ENCODE results near the gene IRF1. TPM values are rescaled to one million over a fixed set of nuclear protein-coding genes. Genes with fewer than 3 reads are reported as not detected.

Gene IRF1
- polyA plus RNA-seq, 3 donors = 125 to 363 (median 129) TPM

DNA sequence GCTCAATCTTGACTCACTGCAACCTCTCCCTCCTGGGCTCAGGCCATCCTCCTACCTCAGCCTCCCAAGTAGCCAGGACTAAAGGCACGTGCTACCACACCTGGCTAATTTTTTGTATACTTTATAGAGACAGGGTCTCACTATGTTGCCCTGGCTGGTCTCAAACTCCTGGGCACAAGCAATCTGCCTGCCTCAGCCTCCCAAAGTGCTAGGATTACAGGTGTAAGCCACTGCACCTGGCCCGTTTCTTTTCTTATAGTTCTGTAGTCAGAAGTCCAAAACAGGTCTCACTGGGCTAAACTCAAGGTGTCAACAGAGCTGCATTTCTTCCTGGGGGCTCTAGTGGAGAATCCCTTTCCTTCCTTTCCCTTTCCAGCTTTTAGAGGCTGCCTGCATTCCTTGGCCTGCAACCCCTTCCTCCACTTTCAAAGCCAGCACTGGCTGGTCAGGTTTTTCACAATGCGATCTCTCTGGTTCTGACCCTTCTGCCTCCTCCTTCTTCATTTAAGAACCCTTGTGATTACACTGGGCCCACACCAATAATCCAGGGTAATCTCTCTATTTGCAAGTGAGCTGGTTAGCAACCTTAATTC is 16.3 kb downstream of the IRF1 start:
- intact Hi-C loops (cut with micrococcal nuclease) = no loop called here
- Mint-ChIP-seq H3K36me3 (peaks cover 46 to 52% of the 10 kb centered on the region in 2 donors), H3K27me3 (ENCODE audit: low read depth in 3 of 3) (peaks cover 0 to 5% (median 3%) of the 10 kb centered on the region in 3 donors), H3K4me1 (peaks cover 63% of the 10 kb centered on the region), H3K4me3 (no peak overlapping the region), H3K9me3 (peaks cover 0 to 9% (median 4%) of the 10 kb centered on the region in 7 donors), H3K27ac (peak overlapping the region in 4 of 7 donors; percentile 15 to 77 (median 38))
- 89% methylated on average over 3 of the region's 3 CpGs for WGBS (ENCODE audit: insufficient coverage)
- no peaks in the 10 kb centered on the region for H3K36me3 ChIP-seq (replicated peaks in 1 of 2; ENCODE audit: control insufficient read depth in 1 of 2, insufficient read depth in 2 of 2, low read length in 2 of 2)
- no peaks in the 10 kb centered on the region for H3K27me3 ChIP-seq (ENCODE audit: control insufficient read depth in 2 of 2, insufficient read depth in 2 of 2, low read length in 2 of 2)
- DNase-seq = no peak
- peaks cover 6% of the 10 kb centered on the region for H3K79me2 ChIP-seq (ENCODE audit: insufficient read depth, low read length)
- peaks cover 34 to 63% of the 10 kb centered on the region in 2 donors for H3K4me1 ChIP-seq (ENCODE audit: control insufficient read depth in 1 of 2, insufficient read depth in 2 of 2, low read length in 2 of 2)
- no peak overlapping the region for H3K27ac ChIP-seq (ENCODE audit: low read depth in 1 of 2, low read length in 2 of 2)
- H3K4me3 ChIP-seq (replicated peaks in 1 of 3; ENCODE audit: low read depth in 2 of 3, low read length in 3 of 3) = no peak overlapping the region
- peaks cover 4% of the 10 kb centered on the region in 2 donors for H3K9me3 ChIP-seq (replicated peaks in 1 of 2; ENCODE audit: control insufficient read depth in 1 of 2, insufficient read depth in 1 of 2, low read length in 2 of 2)
- H3K9ac ChIP-seq (ENCODE audit: insufficient read depth, low read length, poor library complexity, severe bottlenecking) = no peak overlapping the region
- peaks cover 19% of the 10 kb centered on the region for H4K20me1 ChIP-seq (ENCODE audit: insufficient read depth, low read length)
- no peak overlapping the region for H3K4me2 ChIP-seq (replicated peaks; ENCODE audit: extremely low read depth, low read length, poor library complexity, severe bottlenecking)
- H2AFZ ChIP-seq (ENCODE audit: insufficient read depth, low read depth, low read length, poor library complexity, severe bottlenecking) = no peak overlapping the region
- TF ChIP-seq, protein P1, sequence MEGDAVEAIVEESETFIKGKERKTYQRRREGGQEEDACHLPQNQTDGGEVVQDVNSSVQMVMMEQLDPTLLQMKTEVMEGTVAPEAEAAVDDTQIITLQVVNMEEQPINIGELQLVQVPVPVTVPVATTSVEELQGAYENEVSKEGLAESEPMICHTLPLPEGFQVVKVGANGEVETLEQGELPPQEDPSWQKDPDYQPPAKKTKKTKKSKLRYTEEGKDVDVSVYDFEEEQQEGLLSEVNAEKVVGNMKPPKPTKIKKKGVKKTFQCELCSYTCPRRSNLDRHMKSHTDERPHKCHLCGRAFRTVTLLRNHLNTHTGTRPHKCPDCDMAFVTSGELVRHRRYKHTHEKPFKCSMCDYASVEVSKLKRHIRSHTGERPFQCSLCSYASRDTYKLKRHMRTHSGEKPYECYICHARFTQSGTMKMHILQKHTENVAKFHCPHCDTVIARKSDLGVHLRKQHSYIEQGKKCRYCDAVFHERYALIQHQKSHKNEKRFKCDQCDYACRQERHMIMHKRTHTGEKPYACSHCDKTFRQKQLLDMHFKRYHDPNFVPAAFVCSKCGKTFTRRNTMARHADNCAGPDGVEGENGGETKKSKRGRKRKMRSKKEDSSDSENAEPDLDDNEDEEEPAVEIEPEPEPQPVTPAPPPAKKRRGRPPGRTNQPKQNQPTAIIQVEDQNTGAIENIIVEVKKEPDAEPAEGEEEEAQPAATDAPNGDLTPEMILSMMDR (IDR thresholded peaks at IDR 0.05) = no peak

DNA sequence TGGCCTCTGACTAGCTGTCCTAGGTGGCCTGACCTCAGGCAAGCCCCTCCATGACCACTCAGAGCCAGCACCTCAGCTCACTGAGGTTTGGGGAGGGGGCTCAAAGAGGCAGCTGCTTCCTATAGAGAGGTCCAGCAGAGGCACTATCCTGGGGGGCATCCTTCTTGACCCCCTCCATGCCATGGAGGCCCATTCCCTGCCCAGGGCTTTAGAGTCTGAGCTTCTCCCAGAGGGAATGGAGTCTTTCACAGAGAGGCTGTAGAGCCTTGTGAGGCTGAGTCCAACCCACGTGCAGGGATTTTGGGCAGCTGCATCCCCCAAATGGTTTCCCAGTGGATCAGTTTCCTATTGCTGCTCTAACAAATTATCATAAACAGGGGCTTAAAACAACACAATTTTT is 16.9 kb downstream of the IRF1 start:
- Mint-ChIP-seq H3K4me3 (no peak overlapping the region), H3K9me3 (peaks cover 5 to 14% (median 10%) of the 10 kb centered on the region in 7 donors), H3K4me1 (peaks cover 63% of the 10 kb centered on the region), H3K36me3 (peaks cover 50 to 57% of the 10 kb centered on the region in 2 donors), H3K27ac (peak overlapping the region in 2 of 7 donors; percentile 31 to 60), H3K27me3 (ENCODE audit: low read depth in 3 of 3) (peaks cover 0 to 7% (median 7%) of the 10 kb centered on the region in 3 donors)
- TF ChIP-seq, protein P1 (IDR thresholded peaks at IDR 0.05) = no peak
- DNase-seq = no peak
- Histone ChIP-seq H3K4me2 (replicated peaks; ENCODE audit: extremely low read depth, low read length, poor library complexity, severe bottlenecking) (no peak overlapping the region), H3K27me3 (ENCODE audit: control insufficient read depth in 2 of 2, insufficient read depth in 2 of 2, low read length in 2 of 2) (no peaks in the 10 kb centered on the region), H3K27ac (ENCODE audit: low read depth in 1 of 2, low read length in 2 of 2) (no peak overlapping the region), H3K4me3 (replicated peaks in 1 of 3; ENCODE audit: low read depth in 2 of 3, low read length in 3 of 3) (no peak overlapping the region), H4K20me1 (ENCODE audit: insufficient read depth, low read length) (peaks cover 13% of the 10 kb centered on the region), H3K4me1 (ENCODE audit: control insufficient read depth in 1 of 2, insufficient read depth in 2 of 2, low read length in 2 of 2) (peaks cover 34 to 63% of the 10 kb centered on the region in 2 donors), H3K9me3 (replicated peaks in 1 of 2; ENCODE audit: control insufficient read depth in 1 of 2, insufficient read depth in 1 of 2, low read length in 2 of 2) (peaks cover 7% of the 10 kb centered on the region in 2 donors), H2AFZ (ENCODE audit: insufficient read depth, low read depth, low read length, poor library complexity, severe bottlenecking) (no peak overlapping the region), H3K9ac (ENCODE audit: insufficient read depth, low read length, poor library complexity, severe bottlenecking) (no peak overlapping the region), H3K36me3 (replicated peaks in 1 of 2; ENCODE audit: control insufficient read depth in 1 of 2, insufficient read depth in 2 of 2, low read length in 2 of 2) (no peaks in the 10 kb centered on the region), H3K79me2 (ENCODE audit: insufficient read depth, low read length) (peaks cover 6% of the 10 kb centered on the region)
- WGBS (ENCODE audit: insufficient coverage) = 80% methylated on average over 1 of the region's 1 CpG
- intact Hi-C loops (cut with micrococcal nuclease) = no loop called here
